GM21390 (cell line): Measurements from ENCODE around the gene PRKN.
A peak's percentile ranks its signal among the peaks of the same experiment; 100 is the strongest.

Source experiments
- ATAC-seq: cut with Tn5 transposase; IDR thresholded peaks from one replicate; pipeline ENCODE4 v1.9.1; 2021; ENCODE audit not compliant: unreplicated experiment

Gene PRKN

GRCh38 chr6:162203287-162203686 is 524.3 kb downstream of the PRKN start:
- ATAC-seq = no peak

DNA sequence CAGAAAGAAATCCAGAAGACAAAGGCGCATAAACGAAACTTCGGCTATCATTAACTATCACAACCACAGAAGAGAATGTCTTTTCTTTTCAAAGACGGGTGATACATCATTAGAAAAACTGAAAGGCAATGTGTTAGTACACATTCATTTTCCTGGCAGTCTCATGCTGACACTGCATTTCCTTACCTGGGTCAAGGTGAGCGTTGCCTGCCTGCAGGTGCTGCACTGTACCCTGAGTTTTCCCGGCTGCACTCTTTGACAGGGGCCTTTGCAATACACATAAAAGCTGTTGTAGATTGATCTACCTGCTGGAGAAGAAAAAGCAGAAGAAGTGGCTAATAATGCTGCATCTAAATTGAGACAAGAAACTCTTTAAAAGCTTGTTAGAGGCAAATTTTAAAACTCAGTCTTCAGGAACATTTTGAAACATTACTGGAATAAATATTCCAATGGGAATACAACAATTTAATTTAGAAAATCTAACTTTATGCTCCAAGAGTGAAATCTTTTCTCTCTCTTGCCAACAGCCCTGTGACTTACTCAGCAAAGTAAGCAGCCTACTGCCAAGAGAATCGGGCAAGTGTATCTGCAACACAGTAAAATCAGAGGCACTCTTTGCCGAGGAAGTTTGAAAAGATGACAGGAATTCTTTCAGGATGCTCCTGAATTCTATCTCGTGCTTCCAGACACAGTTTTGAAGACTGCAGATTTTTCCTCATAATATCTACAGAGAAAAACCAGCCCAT is 526.4 kb downstream of the PRKN start:
- ATAC-seq = no peak

GRCh38 chr6:162200041-162200440 is 527.5 kb downstream of the PRKN start:
- ATAC-seq = no peak

GRCh38 chr6:162198925-162199324 is 528.6 kb downstream of the PRKN start:
- no peak for ATAC-seq

DNA sequence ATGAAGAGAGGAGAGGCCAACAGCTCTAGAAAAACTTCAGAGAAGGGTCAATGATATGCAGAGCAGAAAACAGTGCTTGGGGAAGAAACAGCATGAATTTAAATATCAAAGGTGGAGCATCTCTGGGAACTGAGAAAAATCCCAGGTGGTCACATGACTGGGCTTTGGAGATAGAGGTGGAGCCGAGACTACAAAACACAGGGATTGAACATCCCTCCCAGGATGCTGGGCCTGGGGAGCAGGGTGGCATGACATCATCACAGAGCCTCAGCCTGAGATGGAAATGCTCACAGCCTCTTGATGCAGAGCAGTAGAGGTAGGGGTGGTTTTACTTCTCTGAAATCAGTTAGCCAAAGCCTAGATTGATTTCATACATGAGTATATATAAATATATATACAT is 529.5 kb downstream of the PRKN start:
- no peak for ATAC-seq

GRCh38 chr6:162195441-162195840 is 532.1 kb downstream of the PRKN start:
- no peak for ATAC-seq

- ATAC-seq = no peak
These were observed 536.6 kb downstream of the PRKN start for GRCh38 chr6:162190981-162191380.

DNA sequence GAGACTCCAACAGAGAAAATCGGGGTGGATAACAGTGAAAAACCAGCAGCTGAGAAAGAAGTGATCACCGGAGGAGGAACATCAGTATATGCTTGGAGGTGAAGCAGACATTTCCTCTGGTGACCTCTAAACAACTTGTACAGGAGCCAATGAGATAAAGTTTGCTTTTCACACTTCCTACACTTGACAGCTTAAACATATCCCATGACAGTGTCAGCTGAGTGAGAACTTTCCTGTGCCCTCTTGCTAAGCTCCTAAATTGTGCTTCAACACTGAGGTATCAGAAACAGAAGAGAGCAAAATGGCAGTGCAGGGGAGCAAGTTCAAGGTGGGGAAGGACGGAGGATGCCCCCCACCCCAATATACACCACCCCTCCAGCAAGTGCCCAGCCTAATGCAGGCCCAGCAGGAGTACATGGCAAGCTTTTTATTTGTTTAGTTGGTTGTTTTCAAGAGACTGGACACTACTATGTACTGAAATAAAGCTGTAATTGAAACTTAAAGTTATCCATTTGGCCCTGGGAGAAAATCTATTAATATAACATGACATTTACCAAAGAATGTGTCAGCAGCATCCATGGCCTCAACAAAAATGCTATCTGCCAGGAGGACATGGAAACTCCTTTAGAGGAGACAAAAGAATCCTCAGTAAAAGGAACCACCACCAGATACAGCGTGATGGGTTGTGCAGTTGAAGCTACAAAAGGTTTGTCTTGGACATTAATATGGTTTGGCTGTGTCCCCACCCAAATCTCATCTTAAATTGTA is 540.2 kb downstream of the PRKN start:
- no peak for ATAC-seq

GRCh38 chr6:162184465-162184864 is 543.1 kb downstream of the PRKN start:
- ATAC-seq = no peak

- no peak for ATAC-seq
These were observed 545.7 kb downstream of the PRKN start for GRCh38 chr6:162181741-162182401.

DNA sequence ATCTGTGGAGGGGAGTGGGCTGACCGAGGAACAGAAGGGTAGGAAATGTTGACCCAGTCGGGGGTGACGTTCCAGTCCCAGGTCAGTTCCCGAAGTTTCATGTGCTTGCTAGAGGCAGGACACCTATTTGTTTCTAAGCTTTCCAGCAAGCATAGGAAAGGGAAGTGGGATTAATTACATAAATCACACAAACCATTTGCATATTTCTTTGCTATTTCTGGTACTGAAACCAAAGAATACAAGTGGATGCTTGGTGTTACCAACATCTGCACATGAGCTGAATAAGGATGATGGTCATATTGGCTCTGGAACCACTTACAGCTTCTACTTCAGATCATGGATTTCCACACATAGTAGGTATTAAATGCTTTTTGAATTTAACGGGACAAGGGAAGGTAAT is 546.5 kb downstream of the PRKN start:
- ATAC-seq = no peak

GRCh38 chr6:162179196-162179951 is 548.2 kb downstream of the PRKN start:
- no peak for ATAC-seq

GRCh38 chr6:162178666-162179065 is 548.9 kb downstream of the PRKN start:
- ATAC-seq = no peak

GRCh38 chr6:162178266-162178665 is 549.3 kb downstream of the PRKN start:
- no peak for ATAC-seq

GRCh38 chr6:162177746-162178145 is 549.8 kb downstream of the PRKN start:
- no peak for ATAC-seq

- ATAC-seq = no peak
These were observed 554.1 kb downstream of the PRKN start for GRCh38 chr6:162173466-162173865.

- no peak for ATAC-seq
These were observed 562.1 kb downstream of the PRKN start for GRCh38 chr6:162165479-162165878.

DNA sequence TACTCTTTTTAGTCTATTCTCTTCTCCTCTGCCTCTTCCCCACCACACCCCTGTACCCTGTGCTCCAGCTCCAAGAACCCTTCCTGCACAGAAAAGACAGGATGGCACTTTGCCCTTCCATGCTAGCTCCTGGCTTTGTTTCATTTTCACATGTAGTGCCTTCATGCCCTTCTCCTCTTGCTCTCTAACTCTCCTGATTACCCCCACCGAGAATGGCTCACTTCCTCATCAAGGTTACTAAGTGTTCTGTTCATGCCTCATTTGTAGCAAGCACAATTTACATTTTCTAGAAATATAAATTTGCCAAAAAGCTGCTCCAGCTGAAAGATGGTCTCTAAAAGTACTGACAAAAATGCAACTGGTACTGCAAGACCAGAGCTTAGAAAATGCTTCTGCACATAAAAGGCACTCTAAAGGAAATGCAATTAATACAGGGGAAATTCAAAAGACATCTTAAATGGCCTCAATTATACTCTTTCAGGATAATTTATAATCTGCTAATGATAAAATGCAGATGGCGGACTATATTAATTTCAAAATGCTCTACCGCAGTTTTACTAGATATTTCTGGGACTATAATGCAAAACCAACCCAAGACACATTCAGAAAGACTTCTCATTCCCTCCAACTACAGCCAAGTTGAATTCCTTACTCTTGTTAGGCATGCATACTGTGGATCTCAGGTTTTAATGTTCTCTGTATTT is 570.2 kb downstream of the PRKN start:
- ATAC-seq = peak; percentile 96

- no peak for ATAC-seq
These were observed 571.4 kb downstream of the PRKN start for GRCh38 chr6:162156146-162156545.

DNA sequence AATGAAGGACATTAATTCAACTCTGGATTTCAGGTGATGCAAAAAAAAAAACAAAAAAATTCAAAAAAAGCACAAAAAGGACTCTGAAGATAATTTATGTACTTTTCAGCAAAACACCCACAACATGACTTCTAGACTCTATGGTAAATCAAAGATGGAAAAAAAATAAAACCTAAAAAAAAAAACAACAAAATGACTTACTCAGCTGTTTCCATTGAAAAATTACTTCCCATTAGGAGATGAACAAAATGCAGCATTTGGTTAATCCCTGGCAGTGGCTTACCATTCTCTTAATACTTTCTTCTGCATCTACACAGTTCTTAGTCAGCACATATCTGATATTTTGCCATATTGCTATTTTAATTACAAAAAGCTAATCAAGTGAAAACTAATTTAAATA is 572.6 kb downstream of the PRKN start:
- ATAC-seq = no peak

- no peak for ATAC-seq
These were observed 573.6 kb downstream of the PRKN start for GRCh38 chr6:162154001-162154400.
